ENCODE data around the gene SETBP1. TPM values are rescaled to one million over a fixed set of nuclear protein-coding genes. Genes with fewer than 3 reads are reported as not detected.

The SETBP1 gene
- total and polyA plus RNA-seq, 2 of the 13 experiments (the other 11 are each of a cell fraction or from before 2014, with no cell fraction given), result 0.18 to 0.65 TPM

DNA sequence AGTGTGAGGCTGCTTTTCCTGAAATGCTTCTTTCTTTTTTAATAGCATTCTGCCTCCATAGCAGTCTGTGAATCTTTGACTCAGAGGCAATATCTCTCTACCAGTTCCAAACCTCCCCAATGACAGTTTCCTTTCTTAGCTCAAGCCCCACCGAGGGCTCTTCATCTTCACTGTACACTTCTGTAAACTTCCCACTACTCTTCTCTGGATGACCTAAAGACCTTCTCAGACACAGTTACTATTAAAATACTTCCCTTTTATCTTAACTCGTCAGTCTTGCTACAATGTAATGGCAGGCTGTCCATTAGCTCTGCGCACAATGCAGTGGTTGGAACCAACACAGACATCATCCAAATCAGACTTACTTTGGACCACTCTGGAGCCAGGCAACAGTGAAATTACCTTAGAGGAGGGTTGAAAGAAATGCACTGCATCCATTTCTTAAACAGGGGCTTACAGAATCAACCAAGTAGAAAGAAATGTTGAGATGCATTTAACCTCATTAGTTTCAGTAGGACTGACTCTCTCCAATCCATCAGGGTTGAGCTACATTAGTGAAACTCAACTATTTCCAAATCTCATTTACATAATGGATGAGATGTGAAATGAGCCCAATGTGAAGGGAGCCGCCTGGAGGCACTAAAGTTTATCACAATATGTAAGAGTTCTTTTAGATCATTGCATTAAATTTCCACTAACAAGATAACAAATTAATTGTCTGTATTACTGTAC is 343.8 kb downstream of the SETBP1 start:
- ChIA-PET CTCF (ENCODE audit: low intra/inter-chr PET ratio, low total read pairs) (no interaction called here), POLR2A (no interaction called here)
- ATAC-seq (no peak), FAIRE-seq (no peak), DNase-seq (ENCODE audit: low spot score) (no peak)
- Histone ChIP-seq H4K20me1 (ENCODE audit: insufficient read depth, low read length) (no peaks in the 10 kb centered on the region), H3K9me3 (ENCODE audit: low read length) (no peaks in the 10 kb centered on the region), H3K79me2 (ENCODE audit: insufficient read depth, low read length) (no peaks in the 10 kb centered on the region), H3K4me1 (ENCODE audit: insufficient read depth, low read length) (no peaks in the 10 kb centered on the region), H3K9ac (ENCODE audit: insufficient read depth, low read depth, low read length) (no peak overlapping the region), H3K27ac (ENCODE audit: extremely low read length, insufficient read depth, low read length) (no peak overlapping the region), H3K4me2 (ENCODE audit: low read depth, low read length) (no peak overlapping the region), H3K4me3 (replicated peaks in 1 of 3; ENCODE audit: insufficient read depth in 1 of 3, low read depth in 2 of 3, low read length in 3 of 3) (no peak overlapping the region), H3K36me3 (replicated peaks in 1 of 2; ENCODE audit: control insufficient read depth in 1 of 2, insufficient read depth in 2 of 2, low read length in 2 of 2) (no peaks in the 10 kb centered on the region), H2AFZ (ENCODE audit: low read length) (no peak overlapping the region), H3K27me3 (ENCODE audit: control insufficient read depth in 1 of 2, insufficient read depth in 2 of 2, low read length in 2 of 2) (no peaks in the 10 kb centered on the region)
- no peak for TF ChIP-seq RFXANK (CRISPR knock-in tag; IDR thresholded peaks at IDR 0.05)
- no peak for TF ChIP-seq ZNF615 (CRISPR knock-in tag; IDR thresholded peaks at IDR 0.05; ENCODE audit: borderline replicate concordance)
- TF ChIP-seq ZNF350 (CRISPR knock-in tag; IDR thresholded peaks at IDR 0.05; ENCODE audit: borderline replicate concordance, low read depth), result no peak
- TF ChIP-seq ZNF136 (CRISPR knock-in tag; IDR thresholded peaks at IDR 0.05; ENCODE audit: low read depth), result no peak
- TF ChIP-seq SRF (IDR thresholded peaks at IDR 0.05; ENCODE audit: low read depth, low read length), result no peak
- TF ChIP-seq ARNT2 (CRISPR knock-in tag; IDR thresholded peaks at IDR 0.05; ENCODE audit: low read depth), result no peak
- no peak for TF ChIP-seq ZNF580 (CRISPR knock-in tag; IDR thresholded peaks at IDR 0.05; ENCODE audit: borderline replicate concordance, low read depth)
- TF ChIP-seq ZSCAN21 (CRISPR knock-in tag; IDR thresholded peaks at IDR 0.05; ENCODE audit: borderline replicate concordance), result no peak
- TF ChIP-seq, protein P1, sequence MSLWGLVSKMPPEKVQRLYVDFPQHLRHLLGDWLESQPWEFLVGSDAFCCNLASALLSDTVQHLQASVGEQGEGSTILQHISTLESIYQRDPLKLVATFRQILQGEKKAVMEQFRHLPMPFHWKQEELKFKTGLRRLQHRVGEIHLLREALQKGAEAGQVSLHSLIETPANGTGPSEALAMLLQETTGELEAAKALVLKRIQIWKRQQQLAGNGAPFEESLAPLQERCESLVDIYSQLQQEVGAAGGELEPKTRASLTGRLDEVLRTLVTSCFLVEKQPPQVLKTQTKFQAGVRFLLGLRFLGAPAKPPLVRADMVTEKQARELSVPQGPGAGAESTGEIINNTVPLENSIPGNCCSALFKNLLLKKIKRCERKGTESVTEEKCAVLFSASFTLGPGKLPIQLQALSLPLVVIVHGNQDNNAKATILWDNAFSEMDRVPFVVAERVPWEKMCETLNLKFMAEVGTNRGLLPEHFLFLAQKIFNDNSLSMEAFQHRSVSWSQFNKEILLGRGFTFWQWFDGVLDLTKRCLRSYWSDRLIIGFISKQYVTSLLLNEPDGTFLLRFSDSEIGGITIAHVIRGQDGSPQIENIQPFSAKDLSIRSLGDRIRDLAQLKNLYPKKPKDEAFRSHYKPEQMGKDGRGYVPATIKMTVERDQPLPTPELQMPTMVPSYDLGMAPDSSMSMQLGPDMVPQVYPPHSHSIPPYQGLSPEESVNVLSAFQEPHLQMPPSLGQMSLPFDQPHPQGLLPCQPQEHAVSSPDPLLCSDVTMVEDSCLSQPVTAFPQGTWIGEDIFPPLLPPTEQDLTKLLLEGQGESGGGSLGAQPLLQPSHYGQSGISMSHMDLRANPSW (CRISPR knock-in tag; IDR thresholded peaks at IDR 0.05; ENCODE audit: borderline replicate concordance), result no peak
- no peak for TF ChIP-seq MEIS2 (CRISPR knock-in tag; IDR thresholded peaks at IDR 0.05)
- no TSS peak for BruUV-seq (replicated peaks)
- 35% methylated on average over 4 of the region's 4 CpGs for WGBS (ENCODE audit: low lambda C conversion rate)
- in situ Hi-C loops (cut with HindIII; ENCODE audit: extremely low pct_ligation_motif_present, low pct_unique_long_range_greater_than_20kb), result no loop called here
- intact Hi-C loops (cut with micrococcal nuclease; ENCODE audit: unreplicated experiment), result no loop called here
